SH-SY5Y (cell line): Measurements from ENCODE around the gene KAT5.

ENCODE experiments used
- GATA2 ChIP-seq: IDR thresholded peaks from 2 replicates; pipeline ENCODE4 v1.6.1; 2011; ENCODE audit warnings: mild to moderate bottlenecking, low read depth, low read length
- GATA3 ChIP-seq: IDR thresholded peaks from 2 replicates; pipeline ENCODE4 v1.6.1; 2011; ENCODE audit warnings: low read depth, mild to moderate bottlenecking, low read length, moderate library complexity

KAT5 gene

GRCh38 chr11:65711785-65712632 lies at the start of gene KAT5:
TSS of gene KAT5 (plus strand) at chr11:65712252. CDS start at chr11:65712268, 16 bp downstream.
- no peak for TF ChIP-seq GATA3
- TF ChIP-seq GATA2: no peak

GRCh38 chr11:65662799-65663638 lies 49.0 kb upstream of the KAT5 start, which contains the start of gene RELA:
TSS of gene RELA (minus strand) at chr11:65662916. CDS start at chr11:65662832, 84 bp downstream.
- no peak for TF ChIP-seq GATA3
- TF ChIP-seq GATA2: no peak

GRCh38 chr11:65663639-65664200 lies 48.3 kb upstream of the KAT5 start:
- TF ChIP-seq GATA3 (no peak), GATA2 (no peak)

GRCh38 chr11:65672180-65672860 lies 39.7 kb upstream of the KAT5 start:
- no peak for TF ChIP-seq GATA3
- TF ChIP-seq GATA2: no peak

GRCh38 chr11:65672982-65673381 lies 39.1 kb upstream of the KAT5 start:
- no peak for TF ChIP-seq GATA3
- TF ChIP-seq GATA2: no peak

GRCh38 chr11:65680192-65680743 lies 31.8 kb upstream of the KAT5 start:
- TF ChIP-seq GATA2 (no peak), GATA3 (no peak)

- TF ChIP-seq GATA2: no peak
- no peak for TF ChIP-seq GATA3
These were observed 26.1 kb upstream of the KAT5 start for GRCh38 chr11:65685981-65686380.

GRCh38 chr11:65692367-65692766 lies 19.7 kb upstream of the KAT5 start:
- TF ChIP-seq GATA3 (no peak), GATA2 (no peak)

GRCh38 chr11:65695459-65696241 lies 16.4 kb upstream of the KAT5 start:
- TF ChIP-seq GATA3 (no peak), GATA2 (no peak)

- TF ChIP-seq GATA2: no peak
- no peak for TF ChIP-seq GATA3
These were observed 15.1 kb upstream of the KAT5 start for GRCh38 chr11:65696802-65697552.

GRCh38 chr11:65698205-65698604 lies 13.8 kb upstream of the KAT5 start:
- no peak for TF ChIP-seq GATA3
- TF ChIP-seq GATA2: no peak

- TF ChIP-seq GATA3: no peak
- no peak for TF ChIP-seq GATA2
These were observed 12.7 kb upstream of the KAT5 start for GRCh38 chr11:65699306-65699705.
